Measurements from ENCODE around the gene TM9SF3.
A peak's percentile ranks its signal among the peaks of the same experiment; 100 is the strongest.
"Not testable (repeated sequence)": the region's sequence is repeated elsewhere in the genome, so short reads cannot be mapped to it uniquely, and the experiment has no call there.

The TM9SF3 gene

GRCh38 chr10:96560966-96561887, 25.6 kb downstream of the TM9SF3 start:
- no peak for DNase-seq

GRCh38 chr10:96560489-96560888, 26.3 kb downstream of the TM9SF3 start:
- DNase-seq: no peak

GRCh38 chr10:96556003-96556402, 30.8 kb downstream of the TM9SF3 start:
- no peak for DNase-seq

- DNase-seq: no peak
Measured at GRCh38 chr10:96555330-96555729, 31.5 kb downstream of the TM9SF3 start.

GRCh38 chr10:96548589-96548988, 38.2 kb downstream of the TM9SF3 start:
- no peak for DNase-seq

- not testable (repeated sequence) for DNase-seq
Measured at GRCh38 chr10:96545558-96545957, 41.3 kb downstream of the TM9SF3 start.

- DNase-seq: no peak
Measured at GRCh38 chr10:96541921-96542320, 44.9 kb downstream of the TM9SF3 start.

GRCh38 chr10:96540240-96540639, 46.6 kb downstream of the TM9SF3 start:
- no peak for DNase-seq

- DNase-seq: no peak
Measured at GRCh38 chr10:96538683-96539082, 48.1 kb downstream of the TM9SF3 start.

- no peak for DNase-seq
Measured at GRCh38 chr10:96536129-96536528, 50.7 kb downstream of the TM9SF3 start.

- no peak for DNase-seq
Measured at GRCh38 chr10:96532523-96532922, 54.3 kb downstream of the TM9SF3 start.

- DNase-seq: no peak
Measured at GRCh38 chr10:96529634-96530279, 57.1 kb downstream of the TM9SF3 start.

GRCh38 chr10:96524741-96525140, 62.1 kb downstream of the TM9SF3 start:
- no peak for DNase-seq

GRCh38 chr10:96517284-96517683, 69.5 kb downstream of the TM9SF3 start:
- DNase-seq: no peak

- no peak for DNase-seq
Measured at GRCh38 chr10:96516337-96516736, 70.5 kb downstream of the TM9SF3 start.

- DNase-seq: peak; percentile 51
Measured at GRCh38 chr10:96513698-96514561, 72.9 kb downstream of the TM9SF3 start, which contains the start of gene TLL2. Gene TLL2 (minus strand): TSS chr10:96513926. CDS start chr10:96513685, 241 bp downstream.

- DNase-seq: peak; percentile 12
Measured at GRCh38 chr10:96513305-96513697, 73.5 kb downstream of the TM9SF3 start.

- no peak for DNase-seq
Measured at GRCh38 chr10:96512524-96513304, 74.1 kb downstream of the TM9SF3 start.

GRCh38 chr10:96511044-96511945, 75.5 kb downstream of the TM9SF3 start:
- peak; percentile 20 for DNase-seq

GRCh38 chr10:96509017-96509641, 77.7 kb downstream of the TM9SF3 start:
- DNase-seq: no peak

- DNase-seq: no peak
Measured at GRCh38 chr10:96507044-96507443, 79.8 kb downstream of the TM9SF3 start.

All from stimulated activated CD4-positive, alpha-beta T cell treated with anti-CD3 and anti-CD28 coated beads, Interleukin-4, amount 100 ng/mL, for 24 hours (primary cell).